Stimulated activated CD8-positive, alpha-beta memory T cell treated with anti-CD3 and anti-CD28 coated beads, Interleukin-7, amount 100 ng/mL, for 1 hour (primary cell): ENCODE data around the gene PPARG.

Experiments used
- DNase-seq, 2 donors: peaks; one replicate each; pipeline ENCODE4 v3.0.0-alpha.2; 2020; ENCODE audit warnings: low read depth in 2 of 2

Gene PPARG

DNA sequence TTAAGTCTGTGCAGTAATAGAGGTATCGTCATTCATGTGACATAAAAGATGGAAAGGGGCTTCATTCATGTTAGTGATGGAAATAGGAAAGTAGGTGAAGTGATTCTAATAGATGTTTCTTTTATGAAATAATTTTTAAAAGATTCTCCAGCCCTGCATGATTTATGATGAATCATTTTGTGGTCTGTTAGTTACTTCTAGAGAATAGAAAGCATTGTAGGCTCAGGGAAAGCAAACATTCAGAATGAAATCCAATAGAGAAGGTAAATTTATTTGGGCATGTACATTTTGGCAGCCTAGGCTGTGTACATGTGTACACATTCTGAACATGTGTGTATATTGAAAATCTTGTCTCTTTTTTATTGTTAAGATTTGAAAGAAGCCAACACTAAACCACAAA lies 23.1 kb downstream of the PPARG start:
- DNase-seq = no peak

DNA sequence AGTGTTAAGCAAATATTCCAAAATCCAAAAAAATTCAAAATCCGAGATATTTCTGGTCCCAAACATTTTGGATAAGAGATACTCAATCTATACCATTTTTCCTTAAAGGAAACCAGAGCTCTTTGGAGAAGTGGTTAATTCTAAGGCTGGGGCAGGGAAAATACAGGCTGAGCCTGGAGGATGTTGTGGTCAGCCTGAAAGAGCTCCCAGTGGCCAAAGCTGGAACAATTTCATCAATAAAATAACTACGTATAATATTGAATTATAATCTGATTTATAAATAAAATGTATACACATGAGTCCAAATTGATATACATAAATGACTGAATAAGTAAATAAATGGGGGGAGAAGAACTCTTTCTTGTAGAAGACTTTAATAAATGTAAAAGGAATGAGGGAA lies 24.6 kb downstream of the PPARG start:
- DNase-seq = no peak

DNA sequence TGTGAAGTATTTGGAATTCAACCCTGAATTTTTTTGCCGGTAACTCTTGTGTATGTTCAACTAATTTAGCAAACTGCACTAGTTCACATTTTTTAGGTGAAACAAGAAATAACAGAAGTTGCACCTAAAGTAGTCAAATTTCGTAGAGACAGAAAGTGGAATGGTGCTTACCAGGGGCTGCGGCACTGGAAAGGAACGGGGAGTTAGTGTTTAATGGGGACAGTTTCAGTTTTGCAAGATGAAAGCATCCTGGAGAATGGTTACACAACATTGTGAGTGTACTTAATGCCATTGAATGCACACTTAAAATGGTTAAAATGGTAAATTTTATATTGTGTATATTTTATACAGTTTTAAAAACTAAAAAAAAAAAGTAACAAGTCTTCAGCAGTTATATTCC lies 27.4 kb downstream of the PPARG start:
- no peak for DNase-seq

DNA sequence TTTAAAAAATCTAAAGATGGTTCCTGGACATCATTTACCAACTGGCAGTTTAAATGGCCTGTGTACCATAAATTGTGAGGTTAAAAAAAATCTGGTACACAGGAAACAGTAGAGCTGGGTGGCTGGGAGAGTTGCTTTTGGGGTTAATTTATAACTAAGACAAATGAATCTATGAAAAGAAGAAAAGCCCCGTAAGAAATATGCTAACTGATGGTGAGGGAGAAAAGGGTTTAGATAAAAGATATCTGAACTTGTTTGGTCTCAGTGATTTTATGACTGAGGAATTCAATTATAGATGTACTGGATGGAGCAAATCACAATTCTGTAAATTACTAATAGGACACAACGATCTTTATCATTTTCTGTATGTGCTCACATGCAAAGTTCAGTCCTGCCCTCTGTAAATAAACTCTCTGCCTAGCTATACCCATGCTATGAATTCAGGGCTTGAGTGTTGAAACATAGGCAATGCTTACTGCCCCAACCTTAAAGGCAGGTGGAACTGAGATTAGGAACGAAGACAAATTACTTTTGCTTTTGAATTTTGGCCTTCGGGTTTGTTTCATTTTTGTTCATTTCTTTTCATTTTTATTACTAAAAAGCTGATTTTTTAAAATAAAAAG lies 28.0 kb downstream of the PPARG start:
- DNase-seq = no peak

DNA sequence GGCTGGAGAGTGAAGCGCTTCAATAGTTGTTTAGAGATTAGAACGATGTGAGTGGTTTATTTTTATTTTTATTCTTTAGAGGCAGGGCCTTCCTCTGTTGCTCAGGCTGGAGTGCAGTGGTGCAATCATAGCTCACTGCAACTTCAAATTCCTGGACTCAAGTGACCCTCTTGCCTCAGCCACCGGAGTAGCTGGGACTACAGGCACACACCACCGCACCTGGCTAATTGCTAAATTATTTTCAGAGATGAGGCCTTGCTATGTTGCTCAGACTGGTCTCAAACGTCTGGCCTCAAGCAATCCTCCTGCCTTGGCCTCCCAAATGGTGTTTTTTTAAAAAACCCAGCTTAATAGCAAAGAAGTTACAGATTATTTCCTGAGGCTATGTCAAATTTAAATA lies 29.0 kb downstream of the PPARG start:
- DNase-seq = no peak

DNA sequence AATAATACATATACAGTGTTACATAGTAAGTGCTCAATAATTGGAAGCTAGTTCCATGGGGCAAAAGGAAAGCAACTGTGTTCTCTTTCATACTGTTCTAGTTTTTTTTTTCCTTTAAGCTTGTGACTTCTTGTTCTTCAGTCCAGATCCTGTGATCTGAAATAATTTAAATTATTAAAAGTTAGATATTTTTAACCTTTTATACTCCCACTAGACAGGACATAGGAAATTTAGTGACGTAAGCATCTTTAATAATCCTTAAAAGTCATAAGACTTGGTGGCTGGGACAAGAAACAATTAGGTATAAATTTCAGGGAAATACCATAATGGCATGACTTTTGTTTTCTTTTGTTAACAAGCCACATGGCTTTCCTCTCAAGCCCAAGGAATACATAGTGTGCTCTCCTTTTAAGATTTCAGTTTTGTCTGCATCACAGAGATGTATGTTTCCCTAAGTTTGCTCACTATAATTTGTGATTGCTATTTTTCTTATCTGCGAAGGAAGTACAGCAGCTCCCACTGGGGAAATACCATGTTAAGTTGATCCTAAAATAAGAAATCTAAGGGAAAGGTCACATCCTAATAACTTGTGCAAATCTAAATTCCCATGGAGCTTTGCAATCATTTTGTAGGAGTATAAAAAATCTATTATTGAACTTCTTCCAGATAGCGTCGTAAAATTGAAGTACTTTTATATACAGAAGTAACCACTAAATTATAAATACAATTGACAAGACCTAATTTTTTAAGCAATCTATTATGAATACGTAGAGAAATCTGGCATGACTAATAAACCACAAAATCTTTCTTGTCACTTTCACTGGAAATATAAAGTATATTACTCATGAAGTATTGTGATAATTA lies 30.1 kb downstream of the PPARG start:
- no peak for DNase-seq

DNA sequence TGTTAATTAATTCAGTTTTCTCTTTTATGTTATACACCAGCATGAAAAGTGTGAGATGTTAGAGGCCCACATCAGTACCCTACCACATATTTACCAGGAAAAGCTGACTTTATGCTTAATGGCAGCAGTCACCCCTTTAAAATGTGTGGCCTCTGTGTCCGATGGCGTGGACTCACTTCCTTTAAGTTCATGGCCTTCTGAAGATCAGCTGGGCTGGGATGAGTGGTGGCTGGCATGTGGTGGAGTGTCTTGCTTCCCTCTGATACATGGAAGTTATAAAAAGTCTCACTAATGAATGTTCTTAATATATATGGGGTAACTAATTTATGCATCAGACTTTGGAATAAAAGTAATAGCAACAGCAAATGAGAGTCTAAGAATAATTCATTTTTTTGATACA lies 32.1 kb downstream of the PPARG start:
- no peak for DNase-seq

DNA sequence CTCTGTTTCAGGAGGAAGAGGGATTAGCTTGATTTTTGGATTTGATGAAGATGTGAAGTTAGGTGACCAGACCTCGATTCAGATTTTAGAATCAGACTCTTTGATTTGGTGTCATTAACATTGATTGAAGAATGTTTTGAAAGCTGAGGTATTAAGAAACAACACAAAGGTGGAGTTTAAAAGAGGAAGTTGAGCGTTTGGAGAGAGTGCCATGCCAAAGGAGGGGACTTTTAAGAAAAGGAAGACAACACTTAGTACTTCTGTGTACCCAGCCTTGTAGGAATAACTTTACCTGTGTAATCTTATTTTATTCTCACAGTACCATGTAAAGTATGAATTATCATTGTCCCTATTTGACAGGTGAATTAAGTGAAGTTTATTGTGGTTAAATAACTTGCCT lies 34.4 kb downstream of the PPARG start:
- no peak for DNase-seq

DNA sequence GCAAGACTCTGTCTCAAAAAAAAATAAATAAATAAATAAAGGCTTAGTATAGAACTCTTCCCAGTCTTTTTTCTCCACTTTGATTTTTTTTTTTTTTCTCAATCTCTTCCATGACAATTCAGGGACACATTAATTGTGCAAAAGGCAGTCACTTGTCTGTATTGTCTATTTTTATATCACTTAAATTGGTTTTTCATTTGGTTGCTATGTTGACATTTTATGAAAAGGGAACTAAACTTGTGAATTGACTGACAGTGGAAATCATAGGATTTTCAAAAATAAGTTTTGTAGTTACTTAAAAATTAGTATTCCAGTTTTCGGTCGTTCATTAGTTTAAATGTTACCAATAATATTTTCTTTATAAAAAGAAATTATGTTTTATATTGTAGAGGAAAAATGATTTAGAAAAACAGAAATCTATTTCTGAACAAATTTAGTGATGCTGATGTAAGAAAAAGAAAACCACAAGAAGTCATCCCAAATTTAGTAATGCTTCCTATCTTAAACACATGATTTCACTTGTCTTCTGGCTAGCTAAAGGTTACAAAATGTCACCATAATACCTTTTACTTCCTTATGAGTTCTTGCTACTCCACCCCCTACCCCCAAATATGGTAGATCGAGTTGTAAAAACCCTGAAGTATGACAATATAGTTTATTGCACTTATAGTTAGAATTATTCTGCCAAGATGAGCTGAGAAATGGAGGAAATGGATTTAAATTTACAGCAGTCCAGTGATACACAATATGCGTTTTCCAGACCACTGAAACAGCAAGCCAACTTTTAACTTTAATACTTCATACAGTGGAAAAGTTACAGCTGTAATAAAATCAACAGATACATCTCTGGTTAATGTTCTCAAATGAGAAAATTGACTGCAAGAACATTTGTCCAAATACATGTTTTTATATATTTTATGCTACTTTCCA lies 37.0 kb downstream of the PPARG start:
- DNase-seq = no peak

DNA sequence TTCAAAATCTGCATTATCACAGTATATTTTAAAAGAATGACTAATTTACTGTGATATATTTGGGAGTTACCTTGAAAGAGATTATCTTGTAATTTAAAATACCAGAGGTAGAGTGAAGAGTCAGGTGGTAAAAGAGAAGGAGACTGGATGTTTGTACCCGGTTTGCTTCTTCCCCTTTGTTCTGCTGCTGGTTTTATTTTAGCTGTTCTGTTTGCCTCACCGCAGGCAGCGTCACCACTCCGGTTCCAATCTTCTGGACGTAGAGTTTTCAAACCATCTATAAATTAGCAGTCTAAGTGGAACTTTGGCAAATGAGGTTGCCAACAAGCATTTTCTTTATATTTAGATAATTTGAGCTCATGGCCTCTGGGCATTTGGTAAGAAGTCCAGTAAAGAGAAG lies 38.2 kb downstream of the PPARG start:
- no peak for DNase-seq

DNA sequence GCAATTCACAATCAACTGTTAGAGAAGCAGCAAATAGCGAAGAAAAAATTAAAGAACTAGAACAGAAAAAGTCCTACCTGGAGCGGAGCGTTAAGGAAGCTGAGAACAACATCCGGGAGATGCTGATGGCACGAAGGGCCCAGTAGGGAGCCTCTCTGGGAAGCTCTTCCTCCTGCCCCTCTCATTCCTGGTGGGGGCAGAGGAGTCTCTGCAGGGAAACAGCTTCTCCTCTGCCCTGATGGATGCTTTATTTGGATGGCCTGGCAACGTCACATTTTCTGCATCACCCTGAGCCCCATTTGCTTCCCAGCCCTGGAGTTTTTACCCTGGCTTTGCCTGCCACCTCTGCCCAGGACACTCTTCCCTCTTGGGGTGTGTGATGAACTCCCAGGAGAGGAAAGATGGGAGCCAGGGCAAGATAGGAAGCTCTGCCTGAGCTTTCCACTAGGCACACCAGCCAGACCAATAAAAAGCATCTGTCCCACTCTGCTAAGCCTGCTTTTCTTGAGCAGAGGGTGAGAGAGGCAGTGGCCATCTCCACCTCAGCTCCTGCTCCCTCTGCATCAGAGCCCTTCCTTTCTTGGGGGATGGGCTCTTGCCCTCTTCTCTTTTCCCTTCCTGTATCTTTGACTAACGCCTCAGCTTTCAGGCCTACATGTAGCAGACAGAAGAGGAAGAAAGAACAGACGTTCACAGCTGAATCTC lies 39.4 kb downstream of the PPARG start:
- no peak for DNase-seq

DNA sequence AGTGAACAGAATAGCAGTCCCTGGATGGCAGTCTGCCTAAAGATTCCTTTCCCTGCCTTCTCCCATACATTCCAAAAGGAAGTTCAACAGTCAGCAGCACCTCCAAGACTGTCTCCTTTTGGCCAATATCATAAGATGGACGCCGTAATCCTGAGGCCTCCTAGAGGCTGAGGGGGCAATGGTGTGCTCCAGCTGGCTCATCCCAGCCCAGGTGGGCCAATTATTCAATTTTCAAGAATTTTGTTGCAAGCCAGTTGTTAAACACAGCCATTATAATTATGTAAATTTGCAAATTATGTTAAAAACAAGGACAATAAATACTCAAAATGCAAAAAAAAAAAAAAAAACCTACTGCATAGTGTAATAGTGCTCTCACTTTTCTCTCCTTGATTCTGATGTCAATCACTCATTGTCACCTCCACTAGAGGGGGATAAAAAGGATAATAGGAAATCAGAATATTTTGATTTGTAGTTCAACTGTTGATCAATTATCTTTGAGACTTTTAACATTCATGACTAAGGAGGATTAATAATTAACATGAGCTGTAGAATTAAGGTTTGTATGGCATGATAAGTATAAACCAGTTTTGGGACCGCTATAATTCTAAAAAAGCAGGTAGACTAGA lies 40.1 kb downstream of the PPARG start:
- DNase-seq = no peak

DNA sequence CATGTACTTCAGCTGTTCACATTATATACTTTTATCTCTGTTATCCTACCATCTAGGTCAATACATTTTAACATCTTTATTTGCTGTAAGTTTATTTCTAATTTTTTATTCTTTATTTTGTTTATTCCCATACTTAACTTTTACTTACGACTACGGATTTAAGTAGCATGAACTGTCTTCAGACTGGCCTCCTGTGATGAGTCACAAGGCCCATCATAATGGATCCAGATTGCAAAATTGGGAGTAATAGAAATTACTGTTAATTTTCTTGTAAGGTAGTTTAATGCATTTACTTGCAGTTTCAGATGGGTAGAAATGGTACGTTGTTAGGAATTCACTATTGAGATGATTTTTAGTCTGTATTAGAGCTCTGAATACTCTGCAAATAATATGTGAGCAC lies 45.9 kb downstream of the PPARG start:
- no peak for DNase-seq

DNA sequence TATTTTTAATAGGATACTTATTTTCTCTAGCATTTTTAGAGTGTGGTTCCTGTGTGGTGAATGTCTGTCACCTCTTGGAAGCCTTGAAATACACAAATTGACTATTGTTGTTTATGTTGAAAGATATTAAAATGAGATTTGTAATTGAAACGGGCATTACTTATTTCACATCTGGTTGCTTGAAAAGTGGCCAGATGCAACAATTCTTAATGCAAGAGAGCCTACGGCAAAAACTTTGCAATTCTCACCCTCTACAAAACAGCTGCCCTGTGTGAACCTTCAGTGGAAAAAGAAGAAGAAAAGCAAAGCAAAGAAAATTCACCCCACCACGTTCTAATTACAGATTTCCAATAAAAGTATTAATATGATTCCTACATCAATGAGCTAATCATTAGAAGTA lies 46.6 kb downstream of the PPARG start:
- DNase-seq = no peak

DNA sequence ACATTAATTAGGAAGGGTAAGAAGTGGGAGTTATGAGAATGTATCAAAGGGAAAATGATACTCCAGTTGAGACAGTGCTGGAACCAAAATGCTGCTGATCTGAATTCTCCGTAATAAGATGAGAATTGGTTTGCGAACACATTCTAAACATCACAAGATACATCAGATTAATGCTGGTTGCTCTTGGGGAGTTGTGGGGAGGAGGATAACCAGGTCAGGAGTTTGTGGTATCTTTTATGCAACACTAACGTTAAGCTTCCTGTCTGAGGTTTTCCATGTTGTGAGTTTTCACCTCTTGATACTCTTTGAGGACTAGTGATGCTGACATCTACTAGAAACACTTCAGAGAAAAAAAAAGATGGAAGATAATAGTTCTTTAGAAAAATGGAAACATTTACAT lies 47.2 kb downstream of the PPARG start:
- DNase-seq = no peak

DNA sequence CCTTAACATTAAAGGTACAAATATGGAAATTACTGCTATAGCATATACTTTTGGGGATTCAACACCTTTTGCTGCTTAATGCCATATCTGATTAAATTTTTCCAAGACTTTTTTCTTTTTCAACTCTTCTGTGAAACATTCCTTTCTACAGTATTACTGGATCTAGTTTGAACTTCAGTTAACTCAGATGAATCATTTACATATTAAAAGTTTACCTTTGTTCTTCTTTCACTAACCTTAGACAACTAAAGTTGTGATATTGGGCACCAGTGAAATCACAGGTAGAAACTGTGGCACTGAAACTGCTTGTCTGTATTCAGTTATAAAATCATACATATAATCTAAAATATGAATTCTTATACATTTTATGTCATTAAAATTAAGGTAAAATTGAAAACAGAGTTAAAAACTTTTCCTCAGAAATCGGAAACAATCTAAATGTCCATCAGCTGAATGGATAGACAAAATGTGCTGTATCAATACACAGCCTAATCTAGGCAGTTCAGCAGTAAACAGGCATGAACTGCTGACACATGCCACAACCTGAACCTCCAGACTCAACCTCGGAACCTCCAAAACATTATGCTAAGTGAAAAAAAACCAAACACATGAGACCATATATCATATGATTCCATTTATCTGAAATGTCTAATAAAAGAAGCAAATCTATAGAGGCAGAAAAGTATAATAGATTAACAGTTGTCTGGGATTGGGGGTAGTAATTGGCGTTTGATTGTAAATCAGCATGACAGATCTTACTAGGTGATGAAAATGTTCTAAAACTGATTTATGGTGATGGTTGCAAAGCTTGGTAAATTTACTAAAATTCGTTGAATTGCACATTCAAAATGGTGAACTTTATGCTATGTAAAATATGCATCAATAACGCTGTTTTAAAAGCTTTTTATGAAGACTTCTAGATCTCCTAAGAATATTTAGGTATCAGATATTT lies 50.0 kb downstream of the PPARG start:
- no peak for DNase-seq

DNA sequence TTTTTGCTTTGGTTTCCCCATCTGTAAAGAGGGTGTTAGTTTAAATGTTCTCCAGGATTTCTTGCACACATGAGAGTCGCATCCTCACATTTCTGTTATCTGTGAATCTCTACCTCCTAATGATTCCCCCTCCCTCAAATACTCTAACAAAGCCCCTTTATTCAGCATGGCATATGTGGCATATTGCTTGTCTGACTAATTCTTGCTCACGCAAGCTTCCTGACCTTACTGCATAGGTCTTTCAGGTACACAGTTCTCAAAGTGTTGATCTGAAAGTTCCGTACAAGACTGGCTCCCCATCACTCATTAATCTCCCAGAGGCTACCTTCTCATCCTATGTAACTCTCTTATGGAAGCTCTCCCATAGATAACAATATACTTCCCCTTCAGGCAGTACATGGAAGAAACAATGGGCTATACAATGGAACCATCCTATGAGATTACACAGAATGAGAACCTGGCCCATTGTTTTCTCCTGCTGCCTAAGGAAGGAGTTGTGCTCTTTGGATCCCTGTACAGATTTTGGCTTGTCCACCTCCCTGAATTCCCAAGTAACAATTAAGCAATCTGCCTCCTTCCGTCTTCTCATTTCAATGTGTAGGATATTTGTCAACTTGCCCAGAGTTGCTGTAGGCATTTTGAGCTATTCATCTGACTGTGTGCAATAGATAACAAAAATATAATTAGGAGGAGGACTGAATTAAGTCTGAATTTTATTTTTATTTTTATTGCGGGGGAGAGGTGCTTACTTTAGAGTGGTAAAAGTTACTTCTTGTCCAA lies 51.0 kb downstream of the PPARG start:
- no peak for DNase-seq

DNA sequence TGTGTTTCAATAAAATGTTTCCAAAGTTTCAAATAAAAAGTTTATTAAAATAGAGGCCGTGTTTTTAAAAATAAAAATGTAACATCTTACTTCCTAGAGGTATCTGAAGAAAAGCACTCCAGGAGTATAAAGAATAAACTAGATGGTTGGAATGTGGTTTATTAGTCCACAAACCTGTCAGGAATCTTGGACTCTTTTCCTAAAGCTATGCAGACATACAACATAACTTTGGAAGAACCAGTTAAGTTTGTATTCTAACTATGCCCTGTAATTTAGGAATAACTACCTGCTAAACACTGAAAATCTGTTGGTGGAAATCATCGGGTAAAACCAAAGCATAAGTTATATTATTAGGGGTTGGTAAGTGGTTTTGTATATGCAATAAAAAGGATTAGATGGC lies 51.6 kb downstream of the PPARG start:
- no peak for DNase-seq

DNA sequence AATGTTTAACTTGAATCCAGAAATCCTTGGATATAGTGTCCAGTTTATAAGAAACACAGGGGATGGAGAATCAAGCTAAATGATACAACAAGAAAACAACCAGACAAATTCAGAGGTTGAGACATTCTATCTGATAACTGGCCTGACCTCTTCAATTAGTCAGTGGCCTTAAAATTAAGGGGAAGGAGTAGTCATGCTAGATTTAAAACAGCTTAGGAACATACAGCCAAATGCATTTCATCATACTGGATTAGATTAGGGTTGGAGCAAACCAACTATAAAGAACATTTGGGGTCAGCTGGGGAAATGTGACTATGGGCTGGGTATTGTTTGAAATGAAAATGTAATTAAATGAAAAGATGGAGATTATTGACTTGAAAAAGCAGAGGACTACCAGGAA lies 53.3 kb downstream of the PPARG start:
- no peak for DNase-seq
